Left lung (tissue), 10 donors: ENCODE results near the gene MCM9. TPM values are rescaled to one million over a fixed set of nuclear protein-coding genes. Genes with fewer than 3 reads are reported as not detected.

Experiments used
- ATAC-seq: fragments of 200-7000 bp; cut with Tn5 transposase; one replicate; pipeline ENCODE4 v1.9.1; 2020; ENCODE audit warnings: moderate library complexity
- DNase-seq, 4 donors: peaks; one replicate each; pipeline ENCODE4 v3.0.0-alpha.2; 2013 to 2020
- H3K27ac ChIP-seq, 2 donors: fragments of 200-600 bp; sonication (generic) in 1 of 2; one replicate each; pipeline versions ENCODE4 v1.5.0 to v1.8.0; 2020 to 2021
- H3K27me3 ChIP-seq, 2 donors: fragments of 200-600 bp; sonication (generic) in 1 of 2; one replicate each; pipeline versions ENCODE4 v1.5.0 to v1.8.0; 2020 to 2021
- H3K36me3 ChIP-seq, 2 donors: fragments of 200-600 bp; sonication (generic) in 1 of 2; one replicate each; pipeline versions ENCODE4 v1.5.0 to v1.8.0; 2020 to 2021
- H3K4me1 ChIP-seq, 2 donors: fragments of 200-600 bp; one replicate each; pipeline ENCODE4 v1.8.0; 2021
- H3K4me3 ChIP-seq, 2 donors: fragments of 200-600 bp; sonication (generic) in 1 of 2; one replicate each; pipeline versions ENCODE4 v1.5.0 to v1.8.0; 2020 to 2021; ENCODE audit warnings: mild to moderate bottlenecking in 1 of 2
- H3K9me3 ChIP-seq, 2 donors: fragments of 200-600 bp; sonication (generic) in 1 of 2; one replicate each; pipeline versions ENCODE4 v1.5.0 to v1.8.0; 2020 to 2021
- CTCF ChIP-seq, 2 donors: fragments of 200-600 bp; sonication (generic) in 1 of 2; IDR thresholded peaks; one replicate each; pipeline versions ENCODE4 v1.5.0 to v1.8.0; 2021; ENCODE audit warnings: antibody characterized with exemption in 2 of 2
- intact Hi-C, 2 donors: fragments of 100-400 bp; cut with DNase I; formaldehyde crosslinking; loops; one replicate each; pipeline versions ENCODE4 v1.11.2 to v1.14.2; 2022
- polyA plus RNA-seq, 6 donors: library from polyadenylated mRNA; unstranded; fragments of 120-200 nt; gene quantifications; one replicate each; pipeline ENCODE4 v1.2.1, GENCODE V29; 2013; ENCODE audit not compliant: insufficient read length in 6 of 6
- total RNA-seq, 2 donors: library from RNA; stranded (reverse); fragmentation: NEBNext Ultra II Directional; extraction: Animal tissue kit (Norgen Biotek cat#: 25700); gene quantifications; one replicate each; pipeline ENCODE4 v1.2.1, GENCODE V29; 2021
- donor health status: DM: no; HTN: yes; CAD: no.
- donor health status: DM: no; HTN: no; CAD: no.

The MCM9 gene
- total and polyA plus RNA-seq, 8 donors, result 16.0 to 24.2 (median 20.7) TPM

GRCh38 chr6:118889163-118889562 is 45.8 kb downstream of the MCM9 start:
- intact Hi-C loops, result no loop called here
- H3K9me3 ChIP-seq, result no peaks in the 10 kb centered on the region
- no peaks in the 10 kb centered on the region for H3K27me3 ChIP-seq
- H3K4me1 ChIP-seq, result peaks cover 8 to 28% of the 10 kb centered on the region in 2 donors
- no peaks in the 10 kb centered on the region for H3K36me3 ChIP-seq
- H3K27ac ChIP-seq, result no peak overlapping the region
- TF ChIP-seq CTCF (IDR thresholded peaks at IDR 0.05), result no peak
- ATAC-seq, result no peak
- no peak overlapping the region for H3K4me3 ChIP-seq
- DNase-seq, result no peak

DNA sequence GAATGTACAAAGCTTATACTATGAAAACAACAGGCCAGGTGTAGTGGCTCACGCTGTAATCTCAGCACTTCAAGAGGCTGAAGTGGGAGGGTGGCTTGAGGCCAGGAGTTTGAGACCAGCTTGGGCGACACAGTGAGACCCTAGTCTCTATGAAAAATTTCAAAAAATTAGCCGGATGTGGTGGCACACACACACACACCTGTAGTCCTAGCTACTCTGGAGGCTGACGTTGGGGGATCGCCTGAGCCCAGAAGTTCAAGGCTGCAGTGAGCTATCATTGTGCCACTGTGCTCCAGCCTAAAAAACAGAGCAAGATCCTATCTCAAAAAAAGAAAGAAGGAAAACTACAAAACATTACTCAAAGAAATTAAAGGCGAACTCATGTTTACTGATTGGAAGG is 48.3 kb downstream of the MCM9 start:
- no peaks in the 10 kb centered on the region for H3K9me3 ChIP-seq
- H3K4me3 ChIP-seq, result no peak overlapping the region
- H3K27ac ChIP-seq, result no peak overlapping the region
- no peak for TF ChIP-seq CTCF (IDR thresholded peaks at IDR 0.05)
- no peaks in the 10 kb centered on the region for H3K36me3 ChIP-seq
- H3K4me1 ChIP-seq, result peaks cover 8 to 13% of the 10 kb centered on the region in 2 donors
- intact Hi-C loops, result no loop called here
- DNase-seq (no peak), ATAC-seq (no peak)
- no peaks in the 10 kb centered on the region for H3K27me3 ChIP-seq

- no peak for TF ChIP-seq CTCF (IDR thresholded peaks at IDR 0.05)
Measured at GRCh38 chr6:118882314-118882905, 52.5 kb downstream of the MCM9 start.

GRCh38 chr6:118881440-118882313 is 53.3 kb downstream of the MCM9 start:
- no peak for TF ChIP-seq CTCF (IDR thresholded peaks at IDR 0.05)
- intact Hi-C loops, result no loop called here
- H3K4me3 ChIP-seq, result no peak overlapping the region
- no peak for DNase-seq
- peaks cover 0 to 20% of the 10 kb centered on the region in 2 donors for H3K4me1 ChIP-seq
- H3K27me3 ChIP-seq, result no peaks in the 10 kb centered on the region
- ATAC-seq, result no peak
- no peaks in the 10 kb centered on the region for H3K9me3 ChIP-seq
- H3K27ac ChIP-seq, result peak overlapping the region in 1 of 2 donors; percentile 10
- no peaks in the 10 kb centered on the region for H3K36me3 ChIP-seq

More at GRCh38 chr6:118882314-118882905, 52.5 kb downstream of the MCM9 start:
- no peaks in the 10 kb centered on the region for H3K36me3 ChIP-seq
- peaks cover 0 to 20% of the 10 kb centered on the region in 2 donors for H3K4me1 ChIP-seq
- intact Hi-C loops, result no loop called here
- ATAC-seq (no peak), DNase-seq (no peak)
- H3K9me3 ChIP-seq, result no peaks in the 10 kb centered on the region
- peak overlapping the region in 1 of 2 donors; percentile 10 for H3K27ac ChIP-seq
- H3K4me3 ChIP-seq, result no peak overlapping the region
- H3K27me3 ChIP-seq, result no peaks in the 10 kb centered on the region

DNA sequence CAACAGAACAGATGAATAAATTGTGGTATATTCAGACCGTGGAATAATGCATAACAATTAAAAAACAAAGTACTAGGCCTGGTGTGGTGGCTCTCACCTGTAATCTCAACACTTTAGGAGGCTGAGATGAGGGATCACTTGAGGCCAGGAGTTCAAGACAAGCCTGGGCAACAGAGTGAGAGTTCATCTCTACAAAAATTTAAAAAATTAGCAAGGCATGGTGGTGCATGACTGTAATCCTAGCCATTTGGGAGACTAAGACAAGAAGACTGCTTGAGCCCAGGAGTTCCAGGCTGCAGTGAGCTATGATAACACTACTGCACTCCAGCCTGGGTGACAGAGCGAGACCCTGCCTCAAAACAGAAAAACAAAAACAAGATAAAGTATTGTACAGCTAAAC is 57.2 kb downstream of the MCM9 start:
- no peak overlapping the region for H3K4me3 ChIP-seq
- no peak for TF ChIP-seq CTCF (IDR thresholded peaks at IDR 0.05)
- no peaks in the 10 kb centered on the region for H3K27me3 ChIP-seq
- H3K27ac ChIP-seq, result no peak overlapping the region
- ATAC-seq (no peak), DNase-seq (no peak)
- H3K9me3 ChIP-seq, result no peaks in the 10 kb centered on the region
- intact Hi-C loops, result no loop called here
- no peaks in the 10 kb centered on the region for H3K36me3 ChIP-seq
- peaks cover 0 to 20% of the 10 kb centered on the region in 2 donors for H3K4me1 ChIP-seq
